ENCODE measurements around the gene BAX.

BAX gene

DNA sequence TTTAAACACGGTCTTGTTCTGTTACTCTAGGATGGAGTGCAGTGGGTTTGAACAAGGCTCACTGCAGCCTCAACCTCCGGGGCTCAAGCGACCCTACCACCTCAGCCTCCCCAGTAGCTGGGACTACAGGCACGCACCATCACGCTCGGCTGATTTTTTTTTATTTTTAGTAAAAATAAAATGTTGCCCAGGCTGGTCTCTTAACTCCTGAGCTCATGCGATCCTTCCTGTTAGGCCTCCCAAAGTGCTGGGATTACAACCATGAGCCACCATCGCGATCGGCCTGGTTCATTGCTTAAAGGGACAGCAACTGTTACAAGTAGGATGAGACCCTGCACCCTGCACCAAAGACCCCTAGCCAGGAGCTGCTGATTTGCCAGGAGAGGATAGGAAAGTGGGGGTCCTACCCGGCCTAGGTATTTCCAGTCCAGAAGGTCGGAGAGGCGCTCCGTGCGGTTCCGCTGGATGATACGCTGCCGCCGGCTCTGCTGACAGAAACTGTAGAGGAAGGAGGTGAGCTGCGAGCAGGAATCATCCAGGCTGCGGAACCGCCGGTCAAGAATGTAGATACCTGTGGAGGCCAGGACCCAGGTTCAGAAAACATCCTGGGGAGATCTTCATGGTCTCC, 15.6 kb downstream of the BAX start:
- no peak for TF ChIP-seq ZNF274 (IDR thresholded peaks at IDR 0.05; ENCODE audit: low read depth, low read length)
- no peak overlapping the region for H3K4me3 ChIP-seq (ENCODE audit: low read length)

- no peak for TF ChIP-seq ZNF274 (IDR thresholded peaks at IDR 0.05; ENCODE audit: low read depth, low read length)
- H3K4me3 ChIP-seq (ENCODE audit: low read length): no peak overlapping the region
These were observed 16.3 kb downstream of the BAX start for GRCh38 chr19:48970923-48971395.

GRCh38 chr19:48975947-48976847, 21.5 kb downstream of the BAX start:
- H3K4me3 ChIP-seq (ENCODE audit: low read length): no peak overlapping the region
- TF ChIP-seq ZNF274 (IDR thresholded peaks at IDR 0.05; ENCODE audit: low read depth, low read length): no peak

DNA sequence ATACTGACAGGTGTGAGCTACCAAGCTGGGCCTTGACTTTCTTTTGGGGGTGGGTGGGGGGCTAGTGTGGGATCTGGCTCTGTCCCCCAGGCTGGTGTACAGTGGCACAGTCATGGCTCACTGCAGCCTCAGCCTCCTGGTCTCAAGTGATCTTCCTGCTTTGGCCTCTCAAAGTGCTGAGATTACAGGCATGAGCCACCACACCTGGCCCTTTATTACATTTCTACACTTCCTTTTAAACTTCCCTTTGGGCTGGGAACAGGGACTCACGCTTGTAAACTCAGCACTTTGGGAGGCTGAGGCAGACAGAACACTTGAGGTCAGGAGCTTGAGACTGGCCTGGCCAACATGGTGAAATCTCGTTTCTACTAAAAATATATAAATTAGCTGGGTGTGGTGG, 22.4 kb downstream of the BAX start:
- TF ChIP-seq ZNF274 (IDR thresholded peaks at IDR 0.05; ENCODE audit: low read depth, low read length): no peak
- H3K4me3 ChIP-seq (ENCODE audit: low read length): no peak overlapping the region

- no peak for TF ChIP-seq ZNF274 (IDR thresholded peaks at IDR 0.05; ENCODE audit: low read depth, low read length)
- H3K4me3 ChIP-seq (ENCODE audit: low read length): no peak overlapping the region
These were observed 27.6 kb downstream of the BAX start for GRCh38 chr19:48982280-48982679.

GRCh38 chr19:48985711-48986110, 31.0 kb downstream of the BAX start:
- TF ChIP-seq ZNF274 (IDR thresholded peaks at IDR 0.05; ENCODE audit: low read depth, low read length): no peak

DNA sequence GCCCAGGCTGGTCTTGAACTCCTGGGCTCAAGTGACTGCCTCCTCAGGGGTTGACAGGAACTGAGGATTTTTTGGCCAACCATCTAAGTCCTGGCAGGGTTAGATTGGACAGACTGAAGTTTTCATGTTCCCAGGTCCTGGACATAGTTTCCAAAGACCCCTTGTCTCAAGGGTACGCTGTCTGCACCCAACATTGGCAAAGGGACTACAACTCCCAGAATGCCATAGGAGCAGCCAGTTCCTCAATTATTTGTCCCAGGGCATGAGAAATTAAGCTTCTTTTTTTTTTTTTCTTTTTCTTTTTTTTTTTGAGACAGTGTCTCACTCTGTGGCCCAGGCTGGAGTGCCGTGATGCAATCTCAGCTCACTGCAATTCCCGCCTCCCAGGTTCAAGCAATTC, 31.5 kb downstream of the BAX start:
- TF ChIP-seq ZNF274 (IDR thresholded peaks at IDR 0.05; ENCODE audit: low read depth, low read length): no peak
- H3K4me3 ChIP-seq (ENCODE audit: low read length): no peak overlapping the region

More at GRCh38 chr19:48985711-48986110, 31.0 kb downstream of the BAX start:
- no peak overlapping the region for H3K4me3 ChIP-seq (ENCODE audit: low read length)

GRCh38 chr19:48987323-48987722, 32.6 kb downstream of the BAX start:
- TF ChIP-seq ZNF274 (IDR thresholded peaks at IDR 0.05; ENCODE audit: low read depth, low read length): no peak
- no peak overlapping the region for H3K4me3 ChIP-seq (ENCODE audit: low read length)

GRCh38 chr19:48988286-48988685, 33.6 kb downstream of the BAX start:
- no peak overlapping the region for H3K4me3 ChIP-seq (ENCODE audit: low read length)
- no peak for TF ChIP-seq ZNF274 (IDR thresholded peaks at IDR 0.05; ENCODE audit: low read depth, low read length)

- TF ChIP-seq ZNF274 (IDR thresholded peaks at IDR 0.05; ENCODE audit: low read depth, low read length): no peak
- H3K4me3 ChIP-seq (ENCODE audit: low read length): no peak overlapping the region
These were observed 34.2 kb downstream of the BAX start for GRCh38 chr19:48988860-48989259.

- TF ChIP-seq ZNF274 (IDR thresholded peaks at IDR 0.05; ENCODE audit: low read depth, low read length): no peak
- no peak overlapping the region for H3K4me3 ChIP-seq (ENCODE audit: low read length)
These were observed 35.1 kb downstream of the BAX start for GRCh38 chr19:48989701-48990291.

DNA sequence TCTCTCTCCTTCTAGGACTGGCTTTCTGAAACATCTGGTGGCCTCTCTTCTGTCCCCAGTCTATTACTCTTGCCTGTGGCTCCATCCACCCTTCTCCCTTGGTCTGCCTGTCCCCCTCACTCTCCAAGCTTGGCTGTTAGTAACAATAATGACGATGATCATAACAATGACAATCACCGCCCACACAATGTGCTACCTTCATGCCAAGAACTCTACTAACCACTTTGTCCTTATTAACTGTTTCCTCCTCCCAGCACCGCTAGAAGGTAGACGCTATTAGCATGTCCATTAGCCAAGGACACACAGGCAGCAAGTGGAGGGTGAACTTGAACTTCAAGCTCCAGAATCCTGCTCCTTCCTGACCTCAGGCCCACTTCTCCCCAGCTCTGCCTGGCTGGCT, 35.7 kb downstream of the BAX start:
- no peak overlapping the region for H3K4me3 ChIP-seq (ENCODE audit: low read length)
- TF ChIP-seq ZNF274 (IDR thresholded peaks at IDR 0.05; ENCODE audit: low read depth, low read length): no peak

- no peak for TF ChIP-seq ZNF274 (IDR thresholded peaks at IDR 0.05; ENCODE audit: low read depth, low read length)
- no peak overlapping the region for H3K4me3 ChIP-seq (ENCODE audit: low read length)
These were observed 36.4 kb downstream of the BAX start for GRCh38 chr19:48991011-48991609.

- no peak for TF ChIP-seq ZNF274 (IDR thresholded peaks at IDR 0.05; ENCODE audit: low read depth, low read length)
- H3K4me3 ChIP-seq (ENCODE audit: low read length): peak overlapping the region; percentile 85
These were observed 37.4 kb downstream of the BAX start for GRCh38 chr19:48991873-48992580.
